ENCODE measurements around the gene IFI44L.

DNA sequence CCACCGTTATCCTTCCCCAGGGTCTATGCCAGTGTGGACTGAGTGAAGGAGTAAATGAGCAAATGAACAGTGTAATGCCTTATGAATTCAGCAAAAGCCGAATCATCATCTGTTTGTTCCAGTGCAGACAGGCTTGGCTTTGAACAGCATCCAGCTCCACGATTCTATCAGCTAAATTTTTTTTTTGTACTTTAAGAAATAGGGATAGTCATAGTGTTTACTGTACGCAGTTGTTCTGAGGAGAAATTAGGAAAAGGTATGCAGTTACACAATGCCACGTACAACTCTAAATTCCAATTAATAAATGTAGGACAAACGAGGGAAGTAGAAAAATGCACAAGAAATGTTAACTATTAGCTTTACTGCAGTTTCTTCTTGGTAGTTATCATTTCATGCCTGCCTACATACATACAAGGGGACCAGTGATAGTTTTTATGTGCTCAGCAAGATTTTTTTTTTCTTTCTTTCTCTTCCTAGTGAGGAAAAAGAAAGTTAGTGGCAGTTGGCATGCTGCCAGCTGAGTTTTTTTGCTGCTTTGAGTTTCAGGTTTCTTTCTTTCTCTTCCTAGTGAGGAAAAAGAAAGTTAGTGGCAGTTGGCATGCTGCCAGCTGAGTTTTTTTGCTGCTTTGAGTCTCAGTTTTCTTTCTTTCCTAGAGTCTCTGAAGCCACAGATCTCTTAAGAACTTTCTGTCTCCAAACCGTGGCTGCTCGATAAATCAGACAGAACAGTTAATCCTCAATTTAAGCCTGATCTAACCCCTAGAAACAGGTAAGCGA, at the start of gene IFI44L:
- no peak for TF ChIP-seq FOXP2 (optimal IDR thresholded peaks at IDR 0.05; ENCODE audit: borderline replicate concordance, extremely low read depth, extremely low read length, insufficient read depth)
- no peak for TF ChIP-seq POLR2AphosphoS5 (IDR thresholded peaks at IDR 0.05; ENCODE audit: low read depth, low read length)
- TF ChIP-seq TAF1 (IDR thresholded peaks at IDR 0.05; ENCODE audit: borderline replicate concordance, insufficient read depth, low read length), result no peak
